Fibroblast of lung (primary cell): ENCODE measurements around the gene THAP8.

Experiments used
- EZH2 ChIP-seq: IDR thresholded peaks from 2 replicates; pipeline ENCODE4 v1.5.1; 2012; ENCODE audit warnings: low read length, control low read depth, mild to moderate bottlenecking; ENCODE audit errors: missing control alignments
- TF ChIP-seq, protein P1 (sequence below), 2 donors: IDR thresholded peaks in 1 of 2; conservative IDR thresholded peaks in 1 of 2; 1 replicate in 1 of 2; 2 replicates in 1 of 2; pipeline ENCODE4 v1.5.1; 2011 to 2012; ENCODE audit warnings: low read length in 2 of 2, control low read depth in 1 of 2, inconsistent platforms in 1 of 2, low read depth in 1 of 2, mild to moderate bottlenecking in 1 of 2

- TF ChIP-seq, protein P1, sequence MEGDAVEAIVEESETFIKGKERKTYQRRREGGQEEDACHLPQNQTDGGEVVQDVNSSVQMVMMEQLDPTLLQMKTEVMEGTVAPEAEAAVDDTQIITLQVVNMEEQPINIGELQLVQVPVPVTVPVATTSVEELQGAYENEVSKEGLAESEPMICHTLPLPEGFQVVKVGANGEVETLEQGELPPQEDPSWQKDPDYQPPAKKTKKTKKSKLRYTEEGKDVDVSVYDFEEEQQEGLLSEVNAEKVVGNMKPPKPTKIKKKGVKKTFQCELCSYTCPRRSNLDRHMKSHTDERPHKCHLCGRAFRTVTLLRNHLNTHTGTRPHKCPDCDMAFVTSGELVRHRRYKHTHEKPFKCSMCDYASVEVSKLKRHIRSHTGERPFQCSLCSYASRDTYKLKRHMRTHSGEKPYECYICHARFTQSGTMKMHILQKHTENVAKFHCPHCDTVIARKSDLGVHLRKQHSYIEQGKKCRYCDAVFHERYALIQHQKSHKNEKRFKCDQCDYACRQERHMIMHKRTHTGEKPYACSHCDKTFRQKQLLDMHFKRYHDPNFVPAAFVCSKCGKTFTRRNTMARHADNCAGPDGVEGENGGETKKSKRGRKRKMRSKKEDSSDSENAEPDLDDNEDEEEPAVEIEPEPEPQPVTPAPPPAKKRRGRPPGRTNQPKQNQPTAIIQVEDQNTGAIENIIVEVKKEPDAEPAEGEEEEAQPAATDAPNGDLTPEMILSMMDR (conservative IDR thresholded peaks at IDR 0.05 in 1 of 2, IDR thresholded peaks at IDR 0.05 in 1 of 2; ENCODE audit: low read depth in 1 of 2, low read length in 2 of 2): no peak
- TF ChIP-seq EZH2: no peak
These were observed 44.3 kb downstream of the THAP8 start for GRCh38 chr19:36009633-36010379.
